HG02623 (cell line): Measurements from ENCODE around the gene PEAK3.

ENCODE experiments used
- ATAC-seq: cut with Tn5 transposase; IDR thresholded peaks from one replicate; pipeline ENCODE4 v1.9.1; 2021; ENCODE audit warnings: moderate library complexity; ENCODE audit not compliant: unreplicated experiment

The PEAK3 gene, protein sequence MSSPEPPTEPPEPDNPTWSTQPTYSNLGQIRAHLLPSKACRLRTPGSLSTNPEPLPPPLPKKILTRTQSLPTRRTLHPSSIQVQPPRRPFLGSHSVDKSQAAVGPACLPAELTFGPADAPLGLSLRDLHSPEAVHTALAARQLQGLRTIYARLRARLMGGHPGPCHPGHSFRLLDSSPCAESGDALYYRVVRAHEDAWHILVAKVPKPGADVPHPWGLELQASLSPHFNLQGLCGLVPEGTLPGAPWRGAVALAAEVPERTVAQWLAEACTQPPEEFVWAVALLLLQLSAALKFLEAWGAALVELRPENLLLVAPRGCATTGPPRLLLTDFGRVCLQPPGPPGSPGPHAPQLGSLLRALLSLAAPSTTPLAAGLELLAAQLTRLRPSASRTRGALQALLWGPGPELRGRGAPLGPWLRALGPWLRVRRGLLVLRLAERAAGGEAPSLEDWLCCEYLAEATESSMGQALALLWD

DNA sequence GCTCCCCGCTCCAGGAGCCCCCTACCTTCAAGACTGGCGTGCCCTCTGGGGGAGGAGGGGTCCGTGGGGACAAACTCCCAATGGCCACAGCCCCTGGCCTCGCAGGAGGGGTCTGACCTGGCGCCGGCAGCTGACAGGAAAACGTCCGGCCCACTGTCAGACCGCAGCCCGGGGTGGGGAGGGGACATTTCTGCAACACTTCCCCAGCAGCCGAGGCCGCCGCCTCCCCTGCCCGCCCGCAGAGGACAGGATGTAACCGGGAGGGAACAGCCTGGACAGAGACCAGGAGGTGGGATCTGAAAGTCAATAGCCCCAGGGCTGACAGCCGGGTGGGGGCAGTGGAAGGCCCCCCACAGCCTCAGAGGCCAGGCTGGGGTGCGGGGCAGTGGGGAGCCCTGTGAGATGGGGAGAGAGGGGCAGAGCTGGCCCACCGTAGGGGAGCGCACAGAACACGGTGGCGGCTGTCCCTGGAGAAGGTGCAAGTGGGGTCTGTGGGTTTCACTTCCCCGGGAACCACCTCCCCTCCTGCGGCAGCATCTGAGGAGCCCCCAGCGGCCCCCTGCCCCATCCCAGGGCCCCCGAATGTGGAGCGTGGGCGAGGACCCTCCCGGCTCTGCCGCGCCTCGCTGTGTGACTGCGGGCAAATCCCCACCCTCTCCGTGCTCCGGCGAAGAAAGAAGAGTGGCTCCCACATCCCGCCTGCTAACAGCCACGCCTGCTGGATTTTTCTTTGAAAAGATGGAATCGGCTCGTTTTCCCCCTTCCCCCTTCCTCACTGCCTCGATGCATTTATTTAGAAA, at the start of gene PEAK3:
TSS of gene PEAK3 (minus strand) at position 114 of the 800 bp plus-strand sequence. CDS start 1,244 bp downstream, outside the sequence.
- no peak for ATAC-seq

DNA sequence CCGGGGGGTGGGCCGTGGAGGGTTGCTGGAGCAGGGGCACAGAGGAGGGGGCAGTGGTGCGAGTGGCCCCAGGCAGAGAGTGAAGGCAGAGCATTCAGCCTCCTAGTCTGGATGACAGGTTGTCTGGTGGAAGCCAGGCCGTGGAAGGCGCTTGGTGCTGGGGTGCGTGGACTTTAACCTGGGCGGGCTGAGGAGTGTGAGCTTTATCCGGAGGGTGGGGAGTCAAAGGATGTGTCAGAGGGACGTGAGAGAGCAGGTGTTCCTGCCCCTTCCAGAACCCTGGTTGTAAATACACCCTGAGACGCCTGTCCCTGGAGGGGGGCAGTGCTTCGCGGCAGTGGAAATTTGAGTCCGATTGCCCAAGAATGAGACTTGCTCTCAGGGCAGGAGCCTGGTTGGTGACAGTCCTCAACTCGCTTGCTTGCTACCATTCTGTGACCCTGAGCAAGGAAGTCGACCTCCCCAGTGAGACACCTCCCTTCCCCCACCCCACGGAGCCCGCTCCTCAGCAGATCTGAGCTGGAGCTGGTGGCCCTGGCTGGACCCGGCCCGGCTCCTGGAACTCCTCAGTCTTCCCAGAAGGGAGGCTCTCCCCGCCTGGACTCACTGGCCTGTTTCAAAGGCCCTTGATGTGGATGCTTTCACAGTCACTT, 48.8 kb upstream of the PEAK3 start:
- no peak for ATAC-seq

DNA sequence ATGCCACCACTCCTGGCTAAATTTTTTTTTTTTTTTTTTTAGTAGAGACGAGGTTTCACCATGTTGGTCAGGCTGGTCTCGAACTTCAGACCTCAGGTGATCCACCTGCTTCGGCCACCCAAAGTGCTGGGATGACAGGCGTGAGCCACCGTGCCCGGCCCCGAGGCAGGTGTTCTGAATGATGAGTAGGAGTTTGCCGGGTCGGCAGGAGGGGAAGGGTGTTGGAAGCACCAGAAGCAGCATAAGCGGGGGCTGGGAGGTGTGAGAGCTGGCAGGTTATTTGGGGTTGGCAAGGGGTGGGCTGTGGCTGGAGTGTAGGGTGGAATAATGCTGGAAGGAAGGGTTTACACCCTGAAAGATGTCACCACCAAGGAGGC, 48.3 kb upstream of the PEAK3 start:
- no peak for ATAC-seq

DNA sequence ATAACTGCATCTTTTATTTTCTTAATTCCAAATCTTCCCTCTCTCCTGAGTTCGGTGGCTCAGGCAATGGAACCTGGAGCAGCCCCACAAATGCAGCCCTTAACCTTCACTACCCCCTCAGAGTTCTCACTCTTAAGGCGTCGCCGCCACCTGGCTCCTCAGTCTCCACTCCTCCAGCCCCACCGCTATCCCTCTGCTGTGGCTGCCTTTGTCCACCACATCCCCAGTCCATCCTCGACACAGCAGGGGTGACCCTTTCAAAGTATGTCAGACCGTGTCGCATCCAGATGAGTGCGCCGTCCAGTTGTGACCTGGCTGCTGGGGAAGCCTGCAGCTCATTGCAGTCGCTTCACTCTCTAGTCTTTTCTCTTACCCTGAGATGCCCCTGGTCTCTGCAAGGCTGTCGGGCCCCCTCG, 47.5 kb upstream of the PEAK3 start:
- ATAC-seq: no peak

DNA sequence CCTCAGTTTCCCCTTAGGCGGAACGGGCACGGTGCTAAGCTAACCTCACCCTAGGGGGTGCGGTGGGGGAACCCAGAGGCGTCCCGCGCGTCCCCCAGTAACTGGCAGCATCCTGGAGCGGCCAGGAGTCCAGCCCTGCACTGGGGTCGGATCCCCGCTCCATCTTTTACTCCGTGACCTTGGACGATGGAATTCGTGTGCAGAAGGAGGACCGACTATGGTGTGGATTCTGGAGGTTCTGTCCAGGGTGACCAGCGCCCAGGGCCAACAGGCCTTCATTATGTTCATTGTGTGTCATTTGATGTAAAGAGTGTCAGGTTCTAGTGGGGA, 47.1 kb upstream of the PEAK3 start:
- no peak for ATAC-seq

DNA sequence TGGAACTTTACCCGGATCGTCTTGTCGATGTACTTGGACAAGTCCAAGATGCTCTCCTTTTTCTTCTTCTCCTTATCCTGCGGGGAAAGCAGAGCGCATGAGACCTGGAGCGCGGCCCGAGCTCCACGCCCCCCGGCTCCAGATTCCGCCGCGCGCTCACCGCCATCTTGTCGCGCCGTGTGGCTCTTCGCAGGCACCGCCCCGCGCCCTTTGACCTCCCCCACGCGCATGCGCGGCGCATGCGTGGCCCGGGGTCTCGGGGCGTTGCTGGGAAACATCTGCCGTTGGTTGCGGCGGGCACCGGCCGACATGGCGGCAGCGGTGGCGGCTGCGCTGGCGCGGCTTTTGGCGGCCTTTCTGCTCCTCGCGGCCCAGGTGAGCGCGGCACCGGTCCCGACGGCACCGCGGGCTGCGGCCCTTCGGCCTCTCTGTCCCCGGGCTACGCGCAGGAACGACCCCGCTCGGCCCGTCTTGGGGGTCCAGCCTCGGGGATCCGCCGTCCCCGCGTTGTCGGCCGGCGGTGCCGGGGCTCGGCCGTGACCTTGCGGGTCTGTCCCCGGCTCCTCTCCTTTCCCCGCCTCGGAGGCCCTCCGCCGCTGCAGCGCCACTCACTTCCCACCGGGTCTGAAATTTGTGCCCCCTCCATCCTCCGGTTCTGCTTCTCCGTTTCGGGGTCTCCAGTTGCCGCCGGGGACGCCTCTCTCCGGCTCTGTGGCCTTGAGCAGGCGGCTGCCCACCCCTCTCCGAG, 46.6 kb upstream of the PEAK3 start, which contains the start of the genes LSM7 and SPPL2B:
TSS of gene LSM7 (minus strand) at position 186 of the 748 bp plus-strand sequence. CDS start at position 166, 20 bp downstream.
TSS of gene SPPL2B (plus strand) at position 284 of the 748 bp plus-strand sequence. CDS start at position 310, 26 bp downstream.
- ATAC-seq: peak; percentile 42

DNA sequence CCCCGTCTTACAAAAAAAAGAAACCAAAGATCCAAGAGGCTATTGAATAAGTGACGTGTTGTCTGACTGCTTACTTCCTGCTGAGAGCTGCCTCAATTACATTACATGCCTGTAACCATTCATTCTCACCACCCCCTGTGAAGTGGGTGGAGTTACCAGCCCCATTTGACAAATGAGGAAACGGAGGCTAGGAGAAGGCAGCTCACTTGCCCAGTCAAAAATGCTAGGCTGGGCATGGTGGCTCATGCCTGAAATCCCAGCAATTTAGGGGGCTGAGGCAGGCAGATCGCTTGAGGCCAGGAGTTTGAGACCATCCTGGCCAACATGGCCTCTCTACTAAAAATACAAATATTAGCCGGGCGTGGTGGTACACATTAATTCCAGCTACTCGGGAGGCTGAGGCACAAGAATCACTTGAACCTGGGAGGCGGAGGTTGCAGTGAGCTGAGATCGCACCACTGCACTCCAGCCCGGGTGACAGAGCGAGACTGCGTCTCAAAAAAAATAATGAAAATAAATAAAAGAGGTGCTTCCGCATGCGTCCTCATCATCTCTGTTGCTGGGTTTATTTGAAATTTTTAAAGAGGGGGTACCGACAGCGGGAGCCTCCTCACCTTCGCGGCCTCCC, 45.9 kb upstream of the PEAK3 start:
- ATAC-seq: no peak

DNA sequence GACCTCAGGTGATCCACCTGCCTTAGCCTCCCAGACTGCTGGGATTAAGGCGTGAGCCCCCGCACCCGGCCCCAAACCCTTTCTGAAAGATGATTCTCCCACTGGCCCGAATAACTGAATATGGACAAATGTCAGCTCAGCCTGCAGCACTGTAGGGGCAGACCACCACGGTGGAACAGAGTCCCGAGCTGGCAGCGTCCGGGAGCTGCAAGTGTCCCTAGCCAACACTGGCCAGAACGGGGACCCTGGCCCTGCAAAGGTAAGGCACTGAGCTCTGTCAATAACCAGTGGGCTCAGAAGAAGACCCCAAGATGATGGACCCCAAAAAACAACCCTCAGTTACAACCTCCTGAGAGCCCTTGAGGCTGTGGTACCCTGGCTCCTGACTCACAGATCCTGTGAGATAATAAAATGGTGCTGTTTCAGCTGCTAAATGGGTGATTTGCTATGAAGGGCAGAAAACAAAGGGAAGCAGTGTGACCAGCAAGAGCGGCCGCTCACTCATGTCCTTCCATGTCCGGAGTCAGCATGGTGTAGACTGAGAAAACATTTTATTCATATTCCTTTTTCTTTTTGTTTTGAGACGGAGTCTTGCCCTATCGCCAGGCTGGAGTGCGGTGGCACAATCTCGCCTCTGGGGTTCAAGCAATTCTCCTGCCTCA, 44.9 kb upstream of the PEAK3 start:
- ATAC-seq: no peak

DNA sequence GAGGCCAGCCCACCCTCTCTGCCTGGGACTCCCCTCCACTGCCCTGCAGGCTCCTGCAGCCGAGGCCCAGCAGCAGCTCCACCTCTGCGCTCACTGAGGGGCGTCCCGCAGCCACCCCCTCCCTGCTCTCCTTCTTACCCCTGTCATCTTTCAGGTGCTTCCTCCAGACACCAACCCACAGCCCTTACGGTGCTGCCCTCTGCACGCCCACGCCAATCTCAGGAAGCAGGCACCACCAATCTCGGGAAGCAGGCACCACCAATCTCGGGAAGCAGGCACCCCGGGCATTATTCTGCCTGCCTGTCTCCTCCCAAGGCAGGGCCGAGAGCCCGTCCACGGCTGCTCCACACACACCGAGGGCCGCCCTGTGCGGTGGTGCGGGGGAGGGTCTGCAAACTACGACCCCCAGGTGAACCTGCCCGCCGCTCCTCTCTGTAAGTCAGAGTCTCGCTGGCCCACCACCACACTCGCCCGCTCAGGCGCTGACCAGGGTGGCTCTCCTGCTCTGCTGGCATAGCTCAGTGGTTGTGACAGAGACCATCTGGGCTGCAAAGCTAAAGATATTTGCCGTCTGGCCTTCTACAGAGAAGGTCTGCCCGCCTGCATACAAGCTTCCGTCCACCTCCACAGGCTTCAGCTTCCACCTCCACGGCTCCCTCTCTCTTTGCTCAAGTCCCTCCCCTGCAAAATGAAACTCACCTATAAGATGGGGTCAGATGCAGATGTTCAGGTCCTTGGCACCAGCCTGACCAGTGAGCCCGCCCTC, 43.5 kb upstream of the PEAK3 start:
- no peak for ATAC-seq

DNA sequence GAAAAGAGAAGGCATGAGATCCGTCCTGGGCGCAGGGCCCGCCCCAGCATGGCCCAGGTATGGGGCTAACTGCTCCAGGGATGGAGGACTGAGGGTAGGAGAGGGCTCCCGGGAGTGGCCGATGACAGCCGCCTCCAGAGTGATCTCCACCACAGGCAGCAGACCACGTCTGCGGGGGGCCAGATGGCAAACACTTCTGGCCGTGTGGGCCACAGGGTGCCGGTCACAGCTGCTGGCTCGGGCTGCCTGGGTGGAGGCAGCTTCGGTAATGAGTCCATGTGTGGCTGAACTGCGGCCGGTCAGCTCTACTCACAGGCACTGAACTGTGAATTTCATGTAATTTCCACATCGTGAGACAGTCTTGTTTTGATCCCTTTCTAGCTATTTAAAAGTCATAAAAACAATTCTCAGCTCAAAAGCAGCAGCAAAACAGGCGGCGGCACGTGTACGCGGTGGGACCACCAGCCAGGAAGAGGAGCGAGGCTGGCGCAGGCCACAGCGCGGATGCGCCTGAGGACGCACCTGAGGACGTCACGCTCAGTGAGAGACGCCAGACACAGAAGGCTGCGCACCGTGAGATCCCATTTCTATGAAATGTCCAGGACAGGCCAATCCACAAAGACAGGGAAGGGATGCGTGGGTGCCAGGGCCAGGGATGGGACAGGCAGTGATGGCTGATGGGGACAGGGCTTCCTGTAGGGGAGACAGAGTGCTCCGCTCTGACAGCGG, 42.4 kb upstream of the PEAK3 start:
- no peak for ATAC-seq

DNA sequence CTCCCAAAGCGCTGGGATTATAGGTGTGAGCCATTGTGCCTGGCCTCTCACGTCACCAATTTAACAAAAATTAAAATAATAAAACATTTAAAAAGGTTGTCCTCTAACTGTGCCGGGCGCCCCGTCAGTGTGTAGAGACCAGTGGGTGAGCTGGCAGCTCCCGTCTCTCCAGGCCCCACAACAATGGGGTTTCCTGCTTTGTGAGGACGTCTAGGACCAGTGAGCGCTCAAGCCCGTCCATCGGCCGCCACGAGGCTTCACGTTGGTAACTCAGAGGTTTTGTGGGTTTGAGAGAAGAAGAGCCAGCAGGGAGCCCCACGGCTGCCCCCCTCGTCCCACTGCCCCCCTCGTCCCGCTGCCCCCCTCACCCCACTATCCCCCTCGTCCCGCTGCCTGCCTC, 41.7 kb upstream of the PEAK3 start:
- no peak for ATAC-seq

DNA sequence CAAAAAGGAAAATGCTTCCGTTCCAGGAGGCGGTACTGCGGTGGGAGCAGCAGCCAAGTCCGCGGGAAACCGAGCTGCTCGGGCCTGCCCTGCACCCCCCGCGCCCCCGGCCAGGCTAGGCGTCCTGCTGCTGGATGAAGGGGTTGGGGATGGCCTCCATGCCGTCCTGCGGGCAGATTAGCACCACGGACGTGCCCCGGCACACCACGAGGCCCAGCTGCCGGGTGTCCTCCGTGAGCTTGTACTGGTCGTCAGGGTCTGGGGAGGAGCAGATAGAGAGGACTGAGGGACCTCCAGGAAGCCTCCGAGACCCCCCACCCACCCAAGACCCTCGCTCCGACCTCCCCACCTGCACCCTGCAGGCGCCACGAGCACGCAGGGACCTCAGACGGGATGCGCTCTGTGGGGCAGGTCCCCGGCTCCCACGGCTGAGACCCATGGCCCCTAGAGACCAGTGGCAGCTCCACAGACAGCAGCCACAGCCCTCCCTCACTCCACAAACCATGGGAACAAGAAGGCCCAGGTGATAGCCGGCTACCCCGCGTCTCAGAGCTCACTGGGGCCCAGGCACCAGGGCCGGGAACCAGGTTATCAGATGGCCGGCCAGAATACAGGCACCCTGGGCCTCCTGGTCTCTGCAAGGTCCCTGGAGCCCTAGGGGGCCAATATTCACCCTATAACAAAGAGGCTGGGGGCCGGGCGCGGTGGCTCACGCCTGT, 39.7 kb upstream of the PEAK3 start:
- ATAC-seq: no peak

DNA sequence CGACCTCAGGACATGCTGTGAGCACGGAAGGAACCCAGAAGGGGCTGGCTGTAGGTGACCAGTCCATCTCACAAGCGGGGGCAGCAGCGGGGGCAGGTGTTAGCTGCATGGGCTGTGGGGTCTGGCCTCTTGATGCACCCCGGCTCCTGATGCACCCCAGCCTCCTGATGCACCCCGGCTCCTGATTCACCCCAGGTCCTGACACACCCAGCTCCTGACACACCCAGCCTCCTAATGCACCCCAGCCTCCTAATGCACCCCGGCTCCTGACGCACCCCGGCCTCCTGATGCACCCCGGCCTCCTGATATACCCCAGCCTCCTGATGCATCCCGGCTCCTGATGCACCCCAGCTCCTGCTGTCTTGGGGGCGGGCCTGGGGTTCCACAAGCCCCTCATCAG, 39.0 kb upstream of the PEAK3 start:
- ATAC-seq: no peak

DNA sequence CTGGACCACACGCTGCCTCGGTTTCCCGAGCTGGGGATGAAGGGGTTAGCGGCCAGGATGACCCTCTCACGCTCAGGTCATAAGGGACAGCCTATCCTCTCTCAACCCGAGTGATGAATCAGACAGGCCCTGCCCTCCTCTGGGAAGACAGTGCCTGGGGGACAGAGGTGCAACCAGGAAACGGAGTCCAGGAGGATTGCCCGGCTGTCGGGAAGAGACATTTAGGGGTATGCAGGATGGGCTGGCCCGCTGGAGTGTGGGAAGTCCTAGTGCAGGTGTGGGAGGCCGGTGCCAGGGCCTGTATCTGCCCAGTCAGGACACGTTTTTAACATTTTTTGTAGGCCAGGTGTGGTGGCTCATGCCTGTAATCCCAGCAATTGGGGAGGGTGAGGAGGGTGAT, 38.1 kb upstream of the PEAK3 start:
- no peak for ATAC-seq

DNA sequence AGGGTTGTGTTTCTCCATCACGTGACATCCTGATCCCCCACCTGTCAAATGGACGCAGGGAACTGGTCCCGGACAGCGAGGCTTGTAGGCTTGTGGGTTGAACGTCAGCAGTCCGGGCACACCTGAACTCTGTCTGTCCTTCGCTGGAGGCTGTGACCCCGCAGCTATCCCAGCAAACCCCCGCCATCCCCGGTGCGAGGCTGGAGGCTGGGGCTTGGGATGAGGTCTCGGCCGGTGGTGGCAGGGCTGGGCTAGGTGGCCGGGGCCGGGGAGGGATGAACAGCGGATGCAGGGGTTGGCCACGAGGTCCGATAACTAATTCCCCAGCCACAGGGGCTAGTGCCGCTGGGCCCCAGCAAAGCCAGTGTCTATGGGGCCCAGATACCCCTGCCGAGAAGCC, 37.6 kb upstream of the PEAK3 start:
- ATAC-seq: no peak

DNA sequence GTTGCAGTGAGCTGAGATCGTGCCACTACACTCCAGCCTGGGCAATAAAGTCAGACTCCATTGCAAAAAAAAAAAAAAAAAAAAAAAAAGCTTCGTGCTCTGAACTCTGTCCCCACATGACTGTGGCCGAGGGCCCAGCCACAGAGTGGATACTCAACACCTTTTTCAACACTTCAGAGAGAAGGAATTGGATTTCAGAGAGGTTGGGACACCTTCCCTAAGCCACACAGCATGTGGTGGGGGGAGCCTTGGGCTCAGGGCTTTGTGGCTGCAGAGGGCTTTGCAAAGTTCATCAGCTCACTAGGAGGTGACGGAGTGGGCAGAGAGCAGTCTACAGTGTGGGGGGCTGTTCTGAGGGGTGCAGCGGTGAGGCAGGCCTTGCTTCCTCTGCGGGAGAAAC, 36.9 kb upstream of the PEAK3 start:
- ATAC-seq: no peak

DNA sequence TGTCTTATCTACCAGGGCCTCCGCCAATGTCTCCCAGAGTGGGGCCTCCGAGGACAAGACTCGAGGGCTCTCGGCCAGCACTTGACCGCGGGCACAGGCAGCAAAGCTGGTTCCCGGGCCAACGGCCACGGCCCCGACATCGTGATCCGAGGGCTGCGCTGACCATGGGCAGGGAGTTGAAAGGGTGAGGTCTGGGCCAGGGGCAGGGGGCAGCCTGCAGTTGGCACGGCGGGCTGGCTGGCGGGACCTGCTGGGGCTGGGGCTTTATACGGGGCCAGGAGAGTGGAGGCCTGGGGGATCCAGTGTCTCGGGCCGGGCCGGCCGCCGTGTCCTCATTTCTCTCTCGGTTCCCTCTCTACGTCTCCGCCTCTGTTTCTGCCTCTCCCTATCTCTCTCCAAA, 35.8 kb upstream of the PEAK3 start:
- no peak for ATAC-seq

DNA sequence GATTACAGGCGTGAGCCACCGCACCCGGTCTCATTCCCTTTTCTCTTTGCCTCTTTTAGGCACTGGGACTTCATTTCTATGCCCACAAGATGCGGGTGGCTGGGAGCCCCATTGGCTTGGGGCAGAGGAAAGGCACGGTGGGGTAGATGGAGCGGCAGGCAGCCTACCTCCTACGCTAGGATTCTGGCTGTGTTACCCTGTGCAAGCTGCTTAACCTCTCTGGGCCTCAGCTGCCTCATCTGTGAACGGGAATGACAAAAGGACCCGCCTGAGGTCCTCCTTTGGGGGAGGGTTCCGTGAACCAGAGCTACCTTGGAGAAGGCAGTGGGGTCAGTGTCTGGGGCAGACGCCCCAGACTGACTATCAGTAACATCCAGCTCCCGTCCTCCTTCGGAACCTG, 35.3 kb upstream of the PEAK3 start:
- ATAC-seq: no peak
